ENCODE data around the gene ERI2. TPM values are rescaled to one million over a fixed set of nuclear protein-coding genes. Genes with fewer than 3 reads are reported as not detected.

Gene ERI2
- total and polyA plus RNA-seq, 2 of the 13 experiments (the other 11 are each of a cell fraction or from before 2014, with no cell fraction given): 17.4 to 41.3 TPM

GRCh38 chr16:20747030-20747816 lies 59.0 kb downstream of the ERI2 start (continued):
- TF ChIP-seq SETDB1 (CRISPR knock-in tag; IDR thresholded peaks at IDR 0.05; ENCODE audit: borderline replicate concordance) (peak; percentile 96), ATAD3A (CRISPR knock-in tag; IDR thresholded peaks at IDR 0.05) (no peak), CCDC6 (CRISPR knock-in tag; IDR thresholded peaks at IDR 0.05) (no peak), TFE3 (CRISPR knock-in tag; IDR thresholded peaks at IDR 0.05) (0 out of 2 replicates have a peak, but pooled peaks have one; percentile 24), CENPT (CRISPR knock-in tag; IDR thresholded peaks at IDR 0.05; ENCODE audit: low read depth) (no peak), MEIS1 (CRISPR knock-in tag; IDR thresholded peaks at IDR 0.05; ENCODE audit: borderline replicate concordance) (no peak)

- BruUV-seq (replicated peaks): no TSS peak
- intact Hi-C loops (cut with micrococcal nuclease; ENCODE audit: unreplicated experiment): no loop called here
- no peaks in the 10 kb centered on the region; a peak in 1 of 5 replicates for H3K27me3 ChIP-seq (ENCODE audit: control insufficient read depth in 1 of 2, insufficient read depth in 2 of 2, low read length in 2 of 2)
- in situ Hi-C loops (cut with HindIII; ENCODE audit: extremely low pct_ligation_motif_present, low pct_unique_long_range_greater_than_20kb): no loop called here
- H4K20me1 ChIP-seq (ENCODE audit: insufficient read depth, low read length): no peaks in the 10 kb centered on the region
- H3K4me2 ChIP-seq (ENCODE audit: low read depth, low read length): no peak overlapping the region
- H3K9me3 ChIP-seq (ENCODE audit: low read length): peaks cover 16% of the 10 kb centered on the region
- WGBS (ENCODE audit: low lambda C conversion rate): 95% methylated on average over 3 of the region's 3 CpGs
- no peak overlapping the region for H2AFZ ChIP-seq (ENCODE audit: low read length)
- DNase-seq (ENCODE audit: low spot score) (no peak), FAIRE-seq (no peak), ATAC-seq (no peak)
- ChIA-PET POLR2A (no interaction called here), CTCF (ENCODE audit: low intra/inter-chr PET ratio, low total read pairs) (no interaction called here)
- H3K36me3 ChIP-seq (replicated peaks in 1 of 2; ENCODE audit: control insufficient read depth in 1 of 2, insufficient read depth in 2 of 2, low read length in 2 of 2): no peaks in the 10 kb centered on the region
- no peaks in the 10 kb centered on the region for H3K79me2 ChIP-seq (ENCODE audit: insufficient read depth, low read length)
- no peak overlapping the region for H3K9ac ChIP-seq (ENCODE audit: insufficient read depth, low read depth, low read length)
- H3K4me1 ChIP-seq (ENCODE audit: insufficient read depth, low read length): peaks cover 22% of the 10 kb centered on the region
- H3K4me3 ChIP-seq (replicated peaks in 1 of 3; ENCODE audit: insufficient read depth in 1 of 3, low read depth in 2 of 3, low read length in 3 of 3): no peak overlapping the region
- no peak overlapping the region for H3K27ac ChIP-seq (ENCODE audit: extremely low read length, insufficient read depth, low read length)
- TF ChIP-seq SUZ12 (IDR thresholded peaks at IDR 0.05; ENCODE audit: low read depth, low read length) (no peak), REST (IDR thresholded peaks at IDR 0.05; ENCODE audit: borderline replicate concordance in 1 of 2, low read depth in 1 of 2, low read length in 2 of 2) (no peak), ZNF12 (CRISPR knock-in tag; IDR thresholded peaks at IDR 0.05) (no peak), ZNF512 (CRISPR knock-in tag; IDR thresholded peaks at IDR 0.05) (no peak), PBX2 (CRISPR knock-in tag; IDR thresholded peaks at IDR 0.05) (no peak), ZNF431 (CRISPR knock-in tag; IDR thresholded peaks at IDR 0.05; ENCODE audit: borderline replicate concordance, low read depth) (no peak), KMT2B (CRISPR knock-in tag; IDR thresholded peaks at IDR 0.05) (no peak), ZNF441 (CRISPR knock-in tag; IDR thresholded peaks at IDR 0.05; ENCODE audit: borderline replicate concordance) (no peak), ARNT2 (CRISPR knock-in tag; IDR thresholded peaks at IDR 0.05; ENCODE audit: low read depth) (no peak)
Observed at GRCh38 chr16:20746461-20746860, 59.8 kb downstream of the ERI2 start.

All from HepG2 (cell line).